HepG2 (cell line): ENCODE measurements around the gene MEX3A. TPM values are rescaled to one million over a fixed set of nuclear protein-coding genes. Genes with fewer than 3 reads are reported as not detected.

Experiments
- ATAC-seq: fragments of 200-7000 bp; cut with Tn5 transposase; 3 replicates; pipeline ENCODE4 v1.9.1; 2020; ENCODE audit warnings: mild to moderate bottlenecking, moderate library complexity
- BruUV-seq: library from RNA; stranded (reverse); fragments of 400-500 nt; replicated peaks from 2 replicates; lab custom pipeline; 2021; lab: Mats Ljungman, UMichigan
- CTCF ChIA-PET: fragments of 300-600 bp; formaldehyde crosslinking; extraction: SDS; loops from one replicate; lab custom pipeline; 2021; ENCODE audit warnings: low total read pairs, inconsistent platforms, low intra/inter-chr PET ratio; lab: Yijun Ruan, JAX
- POLR2A ChIA-PET: fragments of 350-600 bp; sonication (Branson Sonifier 250); formaldehyde crosslinking; loops from one replicate; lab custom pipeline; 2020; ENCODE audit warnings: antibody characterized with exemption, inconsistent platforms; lab: Yijun Ruan, JAX
- DNase-seq: peaks from one replicate; pipeline ENCODE4 v3.0.0-alpha.2; 2015; ENCODE audit warnings: low spot score
- FAIRE-seq: peaks from 3 replicates; lab custom pipeline; 2011; peaks lifted over from hg19 to GRCh38; lab: Jason Lieb, UNC
- H2AFZ ChIP-seq: one replicate; pipeline ENCODE4 v1.6.1; 2011; ENCODE audit warnings: low read length, inconsistent platforms
- H3K27ac ChIP-seq: fragments of 300-600 bp; 3 replicates; pipeline ENCODE4 v1.8.0; 2011; ENCODE audit warnings: mixed run types, mild to moderate bottlenecking, mixed read lengths, low read length, inconsistent platforms; ENCODE audit not compliant: insufficient read depth; ENCODE audit errors: extremely low read length
- H3K27me3 ChIP-seq, 2 experiments: fragments of 200-600 bp in 1 of 2; 2 replicates in 1 of 2; 3 replicates in 1 of 2; pipeline versions ENCODE4 v1.6.0 to v1.8.0; 2011; ENCODE audit warnings: low read length in 2 of 2, mild to moderate bottlenecking in 2 of 2, moderate library complexity in 2 of 2, inconsistent platforms in 1 of 2; ENCODE audit not compliant: insufficient read depth in 2 of 2, control insufficient read depth in 1 of 2
- H3K36me3 ChIP-seq, 2 experiments: fragments of 200-600 bp in 1 of 2; replicated peaks in 1 of 2; 2 replicates in 1 of 2; 3 replicates in 1 of 2; pipeline versions ENCODE4 v1.5.1 to v1.8.0; 2011; ENCODE audit warnings: low read length in 2 of 2, inconsistent platforms in 1 of 2; ENCODE audit not compliant: insufficient read depth in 2 of 2, control insufficient read depth in 1 of 2
- H3K4me1 ChIP-seq: 2 replicates; pipeline ENCODE4 v1.5.1; 2012; ENCODE audit warnings: low read length, inconsistent platforms; ENCODE audit not compliant: insufficient read depth
- H3K4me2 ChIP-seq: 2 replicates; pipeline ENCODE4 v1.6.0; 2011; ENCODE audit warnings: low read depth, low read length, inconsistent platforms
- H3K4me3 ChIP-seq, 3 experiments: fragments of 200-600 bp in 1 of 3; sonication (generic), shearing (Covaris generic) in 1 of 3; replicated peaks in 1 of 3; 2 replicates each; pipeline ENCODE4 v1.5.1; 2011 to 2016; ENCODE audit warnings: low read length in 3 of 3, inconsistent platforms in 2 of 3, low read depth in 2 of 3, mild to moderate bottlenecking in 2 of 3, control low read depth in 1 of 3, mixed read lengths in 1 of 3; ENCODE audit not compliant: insufficient read depth in 1 of 3
- H3K79me2 ChIP-seq: one replicate; pipeline ENCODE4 v1.6.1; 2011; ENCODE audit warnings: low read length, inconsistent platforms; ENCODE audit not compliant: insufficient read depth
- H3K9ac ChIP-seq: 2 replicates; pipeline ENCODE4 v1.6.0; 2011; ENCODE audit warnings: mild to moderate bottlenecking, low read depth, low read length, inconsistent platforms; ENCODE audit not compliant: insufficient read depth
- H3K9me3 ChIP-seq: 2 replicates; pipeline ENCODE4 v1.5.1; 2012; ENCODE audit warnings: mild to moderate bottlenecking, low read length
- H4K20me1 ChIP-seq: 2 replicates; pipeline ENCODE4 v1.6.0; 2011; ENCODE audit warnings: inconsistent platforms, mild to moderate bottlenecking, low read length, moderate library complexity; ENCODE audit not compliant: insufficient read depth
- ARNT2 ChIP-seq: sonication (generic); formaldehyde crosslinking; IDR thresholded peaks from 2 replicates; pipeline ENCODE4 v1.8.0; 2022; ENCODE audit warnings: mild to moderate bottlenecking, low read depth, missing genetic modification reagents, moderate library complexity
- CEBPB ChIP-seq: IDR thresholded peaks from 2 replicates; pipeline ENCODE4 v1.6.1; 2011; ENCODE audit warnings: low read depth, low read length, improper control_type of control experiment, borderline replicate concordance
- CERS6 ChIP-seq: sonication (generic); formaldehyde crosslinking; IDR thresholded peaks from 2 replicates; pipeline ENCODE4 v1.5.0; 2020; ENCODE audit warnings: missing genetic modification reagents
- ETV5 ChIP-seq: IDR thresholded peaks from 2 replicates; pipeline ENCODE4 v1.6.1; 2018; ENCODE audit warnings: missing biosample characterization, missing genetic modification reagents, inconsistent platforms, borderline replicate concordance
- GPN1 ChIP-seq: sonication (generic); formaldehyde crosslinking; IDR thresholded peaks from 2 replicates; pipeline ENCODE4 v1.5.1; 2020; ENCODE audit warnings: missing genetic modification reagents, borderline replicate concordance
- NR2F1 ChIP-seq, 2 experiments: fragments of 450-650 bp in 1 of 2; formaldehyde crosslinking in 1 of 2; IDR thresholded peaks; 2 replicates each; pipeline versions ENCODE4 v1.5.0 to v1.6.1; 2016 to 2020; ENCODE audit warnings: mild to moderate bottlenecking in 1 of 2, missing compliant biosample characterization in 1 of 2, missing genetic modification reagents in 1 of 2, moderate library complexity in 1 of 2
- RCOR2 ChIP-seq: IDR thresholded peaks from 2 replicates; pipeline ENCODE4 v1.6.1; 2016; ENCODE audit warnings: missing biosample characterization, missing genetic modification reagents
- REPIN1 ChIP-seq: sonication (generic); formaldehyde crosslinking; IDR thresholded peaks from 2 replicates; pipeline ENCODE4 v1.8.0; 2022; ENCODE audit warnings: missing genetic modification reagents, low read depth, mild to moderate bottlenecking, borderline replicate concordance
- ZMYM3 ChIP-seq: sonication (generic); formaldehyde crosslinking; IDR thresholded peaks from 2 replicates; pipeline ENCODE4 v1.5.1; 2020; ENCODE audit warnings: mild to moderate bottlenecking, missing genetic modification reagents
- ZNF121 ChIP-seq: sonication (generic); formaldehyde crosslinking; IDR thresholded peaks from 2 replicates; pipeline ENCODE4 v1.5.0; 2020; ENCODE audit warnings: mild to moderate bottlenecking, missing genetic modification reagents
- ZNF160 ChIP-seq: sonication (generic); formaldehyde crosslinking; IDR thresholded peaks from 2 replicates; pipeline ENCODE4 v1.8.0; 2022; ENCODE audit warnings: mild to moderate bottlenecking, inconsistent platforms, missing genetic modification reagents
- ZNF296 ChIP-seq: sonication (generic); formaldehyde crosslinking; conservative IDR thresholded peaks from 2 replicates; pipeline ENCODE4 v1.5.0; 2020; ENCODE audit warnings: mild to moderate bottlenecking, missing genetic modification reagents
- ZNF770 ChIP-seq: sonication (generic); formaldehyde crosslinking; IDR thresholded peaks from 2 replicates; pipeline ENCODE4 v1.5.0; 2020; ENCODE audit warnings: mild to moderate bottlenecking, missing genetic modification reagents
- WGBS: methylation state at CpG from one replicate; pipeline ENCODE4 v1.1.6; 2017; ENCODE audit warnings: low lambda C conversion rate; 5-methylcytosine and 5-hydroxymethylcytosine counted together
- in situ Hi-C: cut with HindIII; loops from 2 replicates; pipeline ENCODE4 v1.10.0; 2017; ENCODE audit warnings: low pct_unique_long_range_greater_than_20kb; ENCODE audit not compliant: extremely low pct_ligation_motif_present
- intact Hi-C: fragments of 100-400 bp; cut with micrococcal nuclease; formaldehyde crosslinking; loops from one replicate; pipeline ENCODE4 v1.10.0; 2022; ENCODE audit not compliant: unreplicated experiment
- polyA plus RNA-seq, 8 experiments: library from polyadenylated mRNA; depleted of rRNA in 3 of 8; stranded (reverse) in 7 of 8; unstranded in 1 of 8; fragments of >200 nt; fragmentation: Illumina TruSeq in 4 of 8; extraction: Trizol in 4 of 8; gene quantifications; 2 replicates each; pipeline versions ENCODE4 v1.2.1 to v1.2.3, GENCODE V29; 2011 to 2016; ENCODE audit warnings: low read depth in 4 of 8, missing spikeins in 1 of 8, mixed read lengths in 1 of 8; ENCODE audit not compliant: insufficient read depth in 1 of 8
- total RNA-seq, 5 experiments: library from RNA; depleted of rRNA; stranded (reverse); fragments of >200 nt; fragmentation: Illumina TruSeq; extraction: Trizol; gene quantifications; 2 replicates each; pipeline ENCODE4 v1.2.3, GENCODE V29; 2016; ENCODE audit warnings: low read depth in 1 of 5
- TF ChIP-seq, protein P1 (sequence below): sonication (generic); formaldehyde crosslinking; IDR thresholded peaks from 2 replicates; pipeline ENCODE4 v1.4.0; 2020; ENCODE audit warnings: missing genetic modification reagents

The MEX3A gene
- total and polyA plus RNA-seq, 2 of the 13 experiments (the other 11 are each of a cell fraction or from before 2014, with no cell fraction given), result 7.6 to 9.1 TPM

GRCh38 chr1:156120318-156120717 is 38.1 kb upstream of the MEX3A start:
- H3K9ac ChIP-seq, result peak overlapping the region; percentile 48
- peak overlapping the region; percentile 91 for H3K27ac ChIP-seq
- WGBS, result 100% methylated on average over 3 of the region's 3 CpGs
- FAIRE-seq (no peak), ATAC-seq (no peak), DNase-seq (no peak)
- no peaks in the 10 kb centered on the region for H3K9me3 ChIP-seq
- ChIA-PET POLR2A (interaction anchor here (2.1 to 4.8 kb wide), 3 partner anchors 8 to 21 kb away, joined by 14 to 108 read pairs (median 56); no protein-coding TSS in a partner anchor), CTCF (no interaction called here)
- intact Hi-C loops, result no loop called here
- no TSS peak for BruUV-seq
- H3K27me3 ChIP-seq, result no peaks in the 10 kb centered on the region; a peak in 1 of 5 replicates
- peaks cover 91% of the 10 kb centered on the region for H3K4me1 ChIP-seq
- no peak overlapping the region for H2AFZ ChIP-seq
- in situ Hi-C loops, result no loop called here
- H3K36me3 ChIP-seq, result peaks cover 1 to 11% of the 10 kb centered on the region in 2 experiments; a peak in 4 of 5 replicates
- TF ChIP-seq CERS6 (CRISPR knock-in tag) (no peak), ETV5 (CRISPR knock-in tag) (no peak), ZNF770 (CRISPR knock-in tag) (peak; percentile 70), ZMYM3 (CRISPR knock-in tag) (peak; percentile 41; the same call in 1 of the 2 replicates), ARNT2 (CRISPR knock-in tag) (no peak), ZNF160 (CRISPR knock-in tag) (no peak), REPIN1 (CRISPR knock-in tag) (no peak), RCOR2 (CRISPR knock-in tag) (no peak), NR2F1 (CRISPR knock-in tag; IDR thresholded peaks at IDR 0.05) (no peak), GPN1 (no peak), CEBPB (no peak), ZNF296 (no peak), ZNF121 (CRISPR knock-in tag) (peak; percentile 29; the same call in 1 of the 2 replicates)
- TF ChIP-seq, protein P1, sequence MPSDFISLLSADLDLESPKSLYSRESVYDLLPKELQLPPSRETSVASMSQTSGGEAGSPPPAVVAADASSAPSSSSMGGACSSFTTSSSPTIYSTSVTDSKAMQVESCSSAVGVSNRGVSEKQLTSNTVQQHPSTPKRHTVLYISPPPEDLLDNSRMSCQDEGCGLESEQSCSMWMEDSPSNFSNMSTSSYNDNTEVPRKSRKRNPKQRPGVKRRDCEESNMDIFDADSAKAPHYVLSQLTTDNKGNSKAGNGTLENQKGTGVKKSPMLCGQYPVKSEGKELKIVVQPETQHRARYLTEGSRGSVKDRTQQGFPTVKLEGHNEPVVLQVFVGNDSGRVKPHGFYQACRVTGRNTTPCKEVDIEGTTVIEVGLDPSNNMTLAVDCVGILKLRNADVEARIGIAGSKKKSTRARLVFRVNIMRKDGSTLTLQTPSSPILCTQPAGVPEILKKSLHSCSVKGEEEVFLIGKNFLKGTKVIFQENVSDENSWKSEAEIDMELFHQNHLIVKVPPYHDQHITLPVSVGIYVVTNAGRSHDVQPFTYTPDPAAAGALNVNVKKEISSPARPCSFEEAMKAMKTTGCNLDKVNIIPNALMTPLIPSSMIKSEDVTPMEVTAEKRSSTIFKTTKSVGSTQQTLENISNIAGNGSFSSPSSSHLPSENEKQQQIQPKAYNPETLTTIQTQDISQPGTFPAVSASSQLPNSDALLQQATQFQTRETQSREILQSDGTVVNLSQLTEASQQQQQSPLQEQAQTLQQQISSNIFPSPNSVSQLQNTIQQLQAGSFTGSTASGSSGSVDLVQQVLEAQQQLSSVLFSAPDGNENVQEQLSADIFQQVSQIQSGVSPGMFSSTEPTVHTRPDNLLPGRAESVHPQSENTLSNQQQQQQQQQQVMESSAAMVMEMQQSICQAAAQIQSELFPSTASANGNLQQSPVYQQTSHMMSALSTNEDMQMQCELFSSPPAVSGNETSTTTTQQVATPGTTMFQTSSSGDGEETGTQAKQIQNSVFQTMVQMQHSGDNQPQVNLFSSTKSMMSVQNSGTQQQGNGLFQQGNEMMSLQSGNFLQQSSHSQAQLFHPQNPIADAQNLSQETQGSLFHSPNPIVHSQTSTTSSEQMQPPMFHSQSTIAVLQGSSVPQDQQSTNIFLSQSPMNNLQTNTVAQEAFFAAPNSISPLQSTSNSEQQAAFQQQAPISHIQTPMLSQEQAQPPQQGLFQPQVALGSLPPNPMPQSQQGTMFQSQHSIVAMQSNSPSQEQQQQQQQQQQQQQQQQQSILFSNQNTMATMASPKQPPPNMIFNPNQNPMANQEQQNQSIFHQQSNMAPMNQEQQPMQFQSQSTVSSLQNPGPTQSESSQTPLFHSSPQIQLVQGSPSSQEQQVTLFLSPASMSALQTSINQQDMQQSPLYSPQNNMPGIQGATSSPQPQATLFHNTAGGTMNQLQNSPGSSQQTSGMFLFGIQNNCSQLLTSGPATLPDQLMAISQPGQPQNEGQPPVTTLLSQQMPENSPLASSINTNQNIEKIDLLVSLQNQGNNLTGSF (CRISPR knock-in tag), result no peak
- H3K79me2 ChIP-seq, result peaks cover 95% of the 10 kb centered on the region
- peak overlapping the region in 1 of 3 experiments; percentile 38; a peak in 2 of 6 replicates for H3K4me3 ChIP-seq
- peaks cover 4% of the 10 kb centered on the region; the same call in 1 of the 2 replicates for H4K20me1 ChIP-seq
- peak overlapping the region; percentile 68 for H3K4me2 ChIP-seq
